ENCODE measurements around the gene PGS1.
"Not testable (repeated sequence)": the region's sequence is repeated elsewhere in the genome, so short reads cannot be mapped to it uniquely, and the experiment has no call there.

Gene PGS1

DNA sequence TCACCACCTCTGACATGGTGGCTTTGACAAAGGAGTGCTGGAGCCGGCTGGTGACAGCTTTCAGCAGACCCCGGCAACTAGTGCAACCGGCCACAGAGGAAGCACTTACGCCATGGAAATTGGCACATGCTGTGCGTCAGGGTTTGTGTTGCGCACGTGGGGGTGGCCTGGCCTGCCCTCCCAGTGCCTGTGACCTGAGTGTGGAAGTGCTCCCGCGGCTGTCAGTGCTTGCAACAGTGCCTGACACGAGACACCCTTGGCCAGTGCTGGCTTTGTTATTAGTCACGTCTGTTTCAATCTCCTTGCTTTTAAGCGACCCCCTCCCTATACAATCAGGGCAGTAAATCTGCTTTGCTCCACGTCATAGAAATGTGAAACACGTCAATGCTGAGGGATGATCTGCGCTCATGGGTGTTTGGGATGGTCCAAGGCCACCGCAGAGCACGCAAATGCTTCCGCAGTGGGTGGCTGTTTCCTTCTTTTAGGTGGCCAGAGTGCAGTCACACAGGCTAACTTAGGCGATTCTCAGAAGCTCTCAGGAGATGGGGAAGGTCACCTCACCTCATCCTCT is 64.3 kb downstream of the PGS1 start:
- no peak for DNase-seq (ENCODE audit: low read depth in 2 of 3, low spot score in 1 of 3)

- DNase-seq (ENCODE audit: low read depth in 2 of 3, low spot score in 1 of 3), result no peak
These were observed 65.9 kb downstream of the PGS1 start for GRCh38 chr17:78444392-78444791.

DNA sequence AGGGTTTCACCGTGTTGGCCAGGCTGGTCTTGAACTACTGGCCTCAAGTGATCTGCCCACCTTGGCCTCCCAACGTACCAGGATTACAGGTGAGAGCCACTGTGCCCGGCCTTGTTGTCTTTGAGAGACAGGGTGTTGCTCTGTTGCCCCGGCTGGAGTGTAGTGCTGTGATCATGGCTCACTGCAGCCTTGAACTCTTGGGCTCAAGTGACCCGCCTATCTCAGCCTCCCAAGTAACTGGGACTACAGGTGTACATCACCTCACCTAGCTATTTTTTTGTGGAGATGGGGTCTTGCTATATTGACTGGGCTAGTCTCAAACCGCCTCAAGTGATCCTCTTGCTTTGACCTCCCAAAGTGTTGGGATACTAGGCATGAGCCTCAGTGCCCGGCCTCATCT is 68.4 kb downstream of the PGS1 start:
- no peak for DNase-seq (ENCODE audit: low read depth in 2 of 3, low spot score in 1 of 3)

DNA sequence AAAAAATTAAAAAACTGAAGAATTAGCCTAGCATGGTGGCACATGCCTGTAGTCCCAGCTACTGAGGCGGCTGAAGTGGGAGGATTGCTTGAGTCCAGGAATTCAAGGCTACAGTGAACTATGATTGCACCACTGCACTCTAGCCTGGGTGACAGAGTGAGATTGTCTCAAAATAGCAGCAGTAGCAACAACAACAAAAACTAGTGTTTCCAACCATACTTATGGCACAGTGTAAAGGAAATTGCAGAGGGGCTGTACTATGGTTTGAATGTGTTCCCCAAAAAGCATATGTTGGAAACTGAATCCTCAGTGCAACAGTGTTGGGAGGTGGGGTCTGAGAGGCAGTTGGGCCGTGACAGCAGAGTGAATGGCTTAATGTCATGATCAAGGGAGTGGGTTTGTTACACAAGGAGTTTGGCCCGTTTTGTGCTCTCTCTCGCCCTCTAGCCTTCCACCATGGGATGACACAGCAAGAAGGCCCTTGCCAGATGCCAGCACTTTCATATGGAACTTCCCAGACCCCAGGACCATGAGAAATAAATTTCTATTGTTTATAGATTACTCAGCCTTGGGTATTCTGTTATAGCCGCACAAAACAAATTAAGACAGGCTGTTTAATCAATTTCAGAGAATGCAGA is 70.0 kb downstream of the PGS1 start:
- no peak for DNase-seq (ENCODE audit: low read depth in 2 of 3, low spot score in 1 of 3)

GRCh38 chr17:78449983-78450595 is 71.6 kb downstream of the PGS1 start:
- no peak for DNase-seq (ENCODE audit: low read depth in 2 of 3, low spot score in 1 of 3)

DNA sequence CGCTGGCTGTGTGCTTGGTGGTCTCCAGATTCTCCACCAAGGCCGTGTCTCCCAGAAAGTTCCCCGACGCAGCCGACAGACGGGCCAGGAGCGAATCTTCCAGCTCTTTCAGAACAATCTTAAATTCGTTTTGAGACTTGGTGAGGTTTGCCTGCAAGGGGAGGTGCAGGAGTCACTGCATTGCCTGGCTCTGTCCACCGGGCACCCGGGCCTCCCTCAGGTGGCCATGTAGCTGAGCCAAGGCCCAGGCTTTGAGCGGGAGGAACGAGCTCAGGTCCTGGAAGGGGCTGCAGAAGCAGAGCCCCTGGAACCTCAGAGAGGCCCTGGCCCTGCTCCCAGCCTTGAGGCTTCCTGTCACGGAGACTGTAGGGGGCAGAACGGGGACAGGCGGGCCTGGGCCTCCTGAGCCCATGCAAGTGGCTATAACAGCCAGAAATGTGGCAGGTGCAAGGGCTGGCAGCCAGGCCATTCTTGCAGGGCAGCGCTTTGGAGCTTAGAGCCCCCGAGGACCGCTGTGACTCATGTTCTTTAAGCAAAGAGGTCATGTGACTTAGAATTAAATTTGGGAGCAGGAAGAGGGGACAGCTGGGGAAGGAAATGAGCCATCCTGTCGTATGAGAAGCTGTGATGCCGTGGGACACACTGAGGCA is 72.4 kb downstream of the PGS1 start:
- no peak for DNase-seq (ENCODE audit: low read depth in 2 of 3, low spot score in 1 of 3)

GRCh38 chr17:78451753-78452152 is 73.3 kb downstream of the PGS1 start:
- DNase-seq (ENCODE audit: low read depth in 2 of 3, low spot score in 1 of 3), result no peak

- DNase-seq (ENCODE audit: low read depth in 2 of 3, low spot score in 1 of 3), result no peak
These were observed 75.9 kb downstream of the PGS1 start for GRCh38 chr17:78454346-78454745.

GRCh38 chr17:78458091-78458490 is 79.6 kb downstream of the PGS1 start:
- no peak for DNase-seq (ENCODE audit: low read depth in 2 of 3, low spot score in 1 of 3)

- DNase-seq (ENCODE audit: low read depth in 2 of 3, low spot score in 1 of 3), result no peak
These were observed 80.4 kb downstream of the PGS1 start for GRCh38 chr17:78458736-78459335.

DNA sequence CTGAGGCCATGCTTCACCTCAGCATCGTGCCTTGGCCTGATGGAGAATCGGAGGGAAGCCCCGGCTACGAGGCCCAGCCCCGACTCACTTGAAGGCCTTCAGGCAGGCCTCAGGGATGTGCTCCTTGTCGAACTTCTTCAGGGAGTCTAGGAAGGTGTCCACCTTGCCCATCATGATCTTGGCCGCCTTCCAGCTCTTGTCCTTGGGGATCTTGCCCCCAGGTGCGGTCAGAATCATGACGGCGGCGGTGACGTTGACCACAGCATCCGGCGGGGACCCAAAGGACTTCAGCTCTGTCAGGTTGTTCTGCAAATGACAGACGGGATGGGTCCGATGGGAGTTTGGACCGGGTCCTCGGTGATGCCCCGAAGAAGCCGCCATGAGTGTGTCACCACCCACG is 81.2 kb downstream of the PGS1 start:
- no peak for DNase-seq (ENCODE audit: low read depth in 2 of 3, low spot score in 1 of 3)

DNA sequence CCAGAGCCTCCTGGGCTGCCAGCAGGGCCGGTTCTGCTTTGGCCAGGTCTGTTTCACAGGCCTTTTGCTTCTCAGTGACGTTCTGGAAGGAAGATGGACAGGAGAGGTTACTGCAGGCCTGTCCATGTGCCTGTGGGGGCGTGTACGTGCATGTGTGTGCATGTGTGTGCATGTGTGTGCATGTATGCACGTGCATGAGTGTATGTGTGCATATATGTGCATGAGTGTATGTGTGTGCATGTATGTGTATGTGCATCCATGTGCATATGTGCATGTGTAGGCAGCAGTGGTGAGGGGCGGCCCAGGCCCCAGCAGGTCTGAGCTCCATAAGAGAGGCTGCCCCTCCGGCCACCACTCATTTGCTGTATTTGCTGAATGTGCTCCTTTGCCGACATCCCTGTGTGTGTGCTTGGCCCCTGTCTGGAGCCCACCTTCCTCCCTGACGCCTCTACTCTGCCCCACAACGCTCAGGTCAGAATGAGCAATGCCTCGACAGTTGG is 81.8 kb downstream of the PGS1 start:
- no peak for DNase-seq (ENCODE audit: low read depth in 2 of 3, low spot score in 1 of 3)

DNA sequence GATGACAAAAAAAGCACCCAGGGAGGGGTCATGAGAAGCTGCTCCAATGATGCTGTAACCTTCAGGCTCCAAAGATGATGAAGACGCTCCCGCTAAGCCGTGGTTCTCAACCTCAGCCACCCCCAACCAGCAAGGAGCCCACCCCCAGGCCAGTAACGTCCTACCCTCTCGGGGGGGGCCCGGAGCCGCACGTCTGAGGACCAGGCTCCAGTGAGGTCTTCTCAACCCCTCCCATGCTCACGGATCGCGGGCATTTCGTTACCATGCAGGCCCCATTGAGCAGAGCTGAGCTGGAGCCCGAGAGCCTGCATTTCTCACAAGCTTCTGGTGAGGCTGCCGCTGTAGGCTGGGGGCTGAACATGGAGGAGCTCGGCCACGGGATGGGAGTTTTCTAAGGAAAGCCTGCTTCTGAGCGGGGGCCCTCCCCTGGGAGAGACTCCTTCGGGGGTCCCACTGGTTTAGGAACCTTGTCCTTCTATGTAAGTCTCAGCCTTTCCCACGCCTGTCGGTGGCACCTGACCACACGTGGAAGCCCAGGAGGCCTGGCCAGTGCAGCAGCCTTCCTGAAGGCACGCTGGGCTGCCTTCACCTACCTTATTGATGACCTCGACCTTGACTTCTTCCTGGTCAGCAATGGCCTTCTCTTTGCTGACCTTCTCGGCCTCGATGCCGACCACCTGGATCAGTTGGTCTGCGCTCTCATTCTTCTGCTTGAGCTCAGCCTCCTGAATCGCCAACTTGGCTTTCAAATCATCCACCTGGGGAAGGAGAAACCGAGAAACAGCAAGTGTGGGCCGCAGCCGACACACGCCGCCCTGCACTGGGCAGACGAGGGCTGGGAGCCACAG is 82.7 kb downstream of the PGS1 start:
- DNase-seq (ENCODE audit: low read depth in 2 of 3, low spot score in 1 of 3), result no peak

DNA sequence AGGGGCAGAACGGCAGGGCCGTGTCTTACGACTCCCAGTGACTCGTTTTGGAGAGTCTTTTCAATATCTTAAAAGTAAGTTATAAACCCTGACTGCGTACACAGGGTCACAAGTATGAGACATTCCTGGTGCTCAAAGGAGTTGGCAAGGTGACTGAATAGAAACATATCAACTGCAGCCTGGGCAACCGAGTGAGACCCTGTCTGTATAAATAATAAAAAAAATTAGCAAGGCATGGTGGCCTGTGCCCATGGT is 83.3 kb downstream of the PGS1 start:
- no peak for DNase-seq (ENCODE audit: low read depth in 2 of 3, low spot score in 1 of 3)

- no peak for DNase-seq (ENCODE audit: low read depth in 2 of 3, low spot score in 1 of 3)
These were observed 83.7 kb downstream of the PGS1 start for GRCh38 chr17:78462148-78462547.

DNA sequence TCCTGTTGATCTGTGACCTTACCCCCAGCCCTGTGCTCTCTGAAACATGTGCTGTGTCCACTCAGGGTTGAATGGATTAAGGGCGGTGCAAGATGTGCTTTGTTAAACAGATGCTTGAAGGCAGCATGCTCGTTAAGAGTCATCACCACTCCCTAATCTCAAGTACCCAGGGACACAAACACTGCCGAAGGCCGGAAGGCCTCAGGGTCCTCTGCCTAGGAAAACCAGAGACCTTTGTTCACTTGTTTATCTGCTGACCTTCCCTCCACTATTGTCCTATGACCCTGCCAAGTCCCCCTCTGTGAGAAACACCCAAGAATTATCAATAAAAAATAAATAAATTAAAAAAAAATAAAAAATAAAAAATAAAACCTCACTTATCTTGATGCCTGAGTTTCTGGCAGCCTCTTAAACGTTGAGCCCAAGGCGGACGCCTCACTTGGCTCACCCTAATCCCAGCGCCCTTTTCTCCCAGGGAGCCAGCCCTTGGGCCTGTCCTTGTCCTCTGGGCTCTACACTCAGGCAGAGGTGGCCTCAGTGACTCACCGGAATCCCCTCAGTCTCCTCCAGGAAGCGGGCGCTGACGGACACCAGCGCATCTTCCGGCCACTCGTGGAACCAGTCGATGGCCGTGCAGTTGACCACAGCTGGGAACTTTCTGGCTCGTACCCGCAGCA is 87.8 kb downstream of the PGS1 start:
- not testable (repeated sequence) for DNase-seq (ENCODE audit: low read depth in 2 of 3, low spot score in 1 of 3)

- no peak for DNase-seq (ENCODE audit: low read depth in 2 of 3, low spot score in 1 of 3)
These were observed 88.6 kb downstream of the PGS1 start for GRCh38 chr17:78466786-78467715.

DNA sequence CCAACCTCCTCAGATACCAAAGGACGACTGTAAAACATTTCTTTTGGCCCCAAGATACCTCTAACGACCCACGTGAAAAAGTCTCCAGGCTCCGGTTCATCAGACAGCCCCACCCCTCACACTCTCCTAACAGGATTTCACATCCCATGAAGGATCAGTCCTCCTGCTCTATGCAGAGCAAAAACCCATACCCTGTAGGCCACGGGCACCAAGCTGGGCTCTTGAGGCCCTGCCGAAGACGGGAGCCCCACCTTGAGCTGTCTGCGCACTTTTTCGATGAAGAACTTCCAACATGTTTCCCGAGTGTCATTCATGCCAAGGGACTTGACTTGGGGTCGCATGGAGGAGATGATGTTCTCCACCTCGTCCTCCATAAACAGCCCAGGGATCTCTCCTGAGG is 89.9 kb downstream of the PGS1 start:
- DNase-seq (ENCODE audit: low read depth in 2 of 3, low spot score in 1 of 3), result no peak

DNA sequence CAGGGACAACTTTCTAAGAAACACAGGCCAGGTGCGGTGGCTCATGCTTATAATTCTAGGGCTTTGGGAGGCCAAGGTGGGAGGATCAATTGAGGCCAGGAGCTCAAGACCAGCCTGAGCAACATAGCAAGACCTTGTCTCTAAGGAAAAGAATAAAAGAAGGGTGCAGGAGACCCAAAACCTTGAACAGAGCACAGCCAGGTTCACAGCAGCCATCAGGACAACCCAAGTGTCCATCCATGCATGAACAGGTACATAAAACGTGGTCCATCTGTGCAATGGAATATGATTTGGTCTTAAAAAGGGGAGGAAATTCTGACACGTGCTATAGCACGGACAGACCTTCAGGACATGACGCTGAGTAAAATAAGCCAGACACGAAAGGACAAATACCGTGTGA is 91.0 kb downstream of the PGS1 start:
- no peak for DNase-seq (ENCODE audit: low read depth in 2 of 3, low spot score in 1 of 3)

- no peak for DNase-seq (ENCODE audit: low read depth in 2 of 3, low spot score in 1 of 3)
These were observed 93.2 kb downstream of the PGS1 start for GRCh38 chr17:78471635-78472034.
